GM18505 (cell line): ENCODE results near the gene SLC5A10.

Experiments
- ATAC-seq: cut with Tn5 transposase; IDR thresholded peaks from one replicate; pipeline ENCODE4 v1.9.1; 2021; ENCODE audit not compliant: unreplicated experiment
- POLR2A ChIP-seq: IDR thresholded peaks from 4 replicates; pipeline ENCODE4 v1.6.1; 2011; ENCODE audit warnings: borderline replicate concordance; ENCODE audit not compliant: insufficient read depth, insufficient read length; ENCODE audit errors: extremely low read depth

SLC5A10 gene

DNA sequence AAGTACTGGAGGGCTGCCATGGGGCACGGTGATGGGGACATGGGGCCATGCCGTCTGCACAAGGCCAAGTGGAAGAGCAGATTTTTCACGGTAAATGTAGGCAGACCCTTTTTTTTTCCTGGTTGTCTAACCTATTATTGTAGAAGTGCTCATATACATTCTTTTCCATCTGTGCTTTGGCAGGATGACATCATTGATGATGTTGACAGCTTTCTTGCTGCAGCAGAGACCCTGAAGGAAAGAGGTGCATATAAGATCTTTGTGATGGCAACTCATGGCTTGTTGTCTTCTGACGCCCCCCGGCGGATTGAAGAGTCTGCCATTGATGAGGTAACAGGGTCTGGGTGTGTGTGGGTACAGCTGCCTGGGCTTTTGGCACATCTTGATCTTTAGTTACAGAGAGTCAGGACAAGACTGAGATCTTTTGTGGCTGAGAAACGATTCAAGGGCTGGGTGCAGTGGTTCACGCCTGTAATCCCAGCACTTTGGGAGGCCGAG lies 23.3 kb upstream of the SLC5A10 start:
- TF ChIP-seq POLR2A, result no peak
- ATAC-seq, result no peak

- ATAC-seq, result no peak
- no peak for TF ChIP-seq POLR2A
These were observed 19.5 kb upstream of the SLC5A10 start for GRCh38 chr17:18932360-18933055.

- TF ChIP-seq POLR2A, result no peak
- no peak for ATAC-seq
These were observed 18.6 kb upstream of the SLC5A10 start for GRCh38 chr17:18933102-18934058.

DNA sequence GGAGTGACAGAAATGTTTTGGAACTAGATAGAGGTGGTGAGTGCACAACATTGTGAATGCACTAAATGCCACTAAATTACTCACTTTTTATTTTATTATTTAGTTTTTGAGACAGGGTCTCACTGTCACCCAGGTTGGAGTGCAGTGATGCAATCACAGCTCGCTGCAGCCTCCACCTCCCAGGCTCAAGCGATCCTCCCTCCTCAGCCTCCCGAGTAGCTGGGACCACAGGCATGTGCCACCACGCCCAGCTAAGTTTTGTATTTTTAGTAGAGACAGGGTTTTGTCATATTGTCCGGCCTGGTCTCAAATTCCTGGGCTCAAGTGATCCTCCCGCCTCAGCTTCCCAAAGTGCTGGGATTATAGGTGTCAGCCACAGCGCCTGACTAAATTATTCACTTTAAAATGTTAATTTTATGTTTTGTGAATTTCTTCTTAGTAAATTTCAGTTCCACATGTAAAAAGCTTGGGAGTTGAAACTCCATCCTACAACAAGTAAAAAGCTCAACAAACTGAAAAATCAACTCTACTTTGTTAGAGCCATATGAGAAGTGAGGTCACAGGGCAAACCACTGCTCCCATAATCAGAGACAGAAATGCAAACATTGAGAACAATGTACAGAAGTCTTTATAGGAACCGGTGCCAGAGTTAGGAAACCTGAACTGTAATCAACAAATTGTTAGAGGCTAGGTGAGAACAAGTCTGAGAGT lies 13.8 kb upstream of the SLC5A10 start:
- no peak for ATAC-seq
- TF ChIP-seq POLR2A, result no peak

- no peak for ATAC-seq
- no peak for TF ChIP-seq POLR2A
These were observed 13.3 kb upstream of the SLC5A10 start for GRCh38 chr17:18938692-18939023.

DNA sequence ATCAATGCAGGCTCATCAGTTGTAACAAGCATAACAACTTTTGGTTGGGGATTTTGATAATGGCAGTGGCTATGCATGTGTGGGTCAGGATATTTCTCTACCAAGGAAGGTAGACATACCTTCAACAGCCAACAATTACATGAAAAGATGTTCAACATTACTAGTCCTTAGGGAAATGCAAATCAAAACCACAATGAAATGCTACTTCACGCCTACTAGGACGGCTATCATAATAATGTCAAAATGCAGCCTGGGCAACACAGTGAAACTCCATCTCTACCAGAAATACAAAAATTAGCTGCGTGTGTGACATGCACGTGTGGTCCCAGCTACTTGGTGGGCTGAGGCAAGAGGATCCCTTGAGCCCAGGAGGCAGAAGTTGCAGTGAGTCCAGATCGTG lies 7.3 kb upstream of the SLC5A10 start:
- no peak for TF ChIP-seq POLR2A
- no peak for ATAC-seq

DNA sequence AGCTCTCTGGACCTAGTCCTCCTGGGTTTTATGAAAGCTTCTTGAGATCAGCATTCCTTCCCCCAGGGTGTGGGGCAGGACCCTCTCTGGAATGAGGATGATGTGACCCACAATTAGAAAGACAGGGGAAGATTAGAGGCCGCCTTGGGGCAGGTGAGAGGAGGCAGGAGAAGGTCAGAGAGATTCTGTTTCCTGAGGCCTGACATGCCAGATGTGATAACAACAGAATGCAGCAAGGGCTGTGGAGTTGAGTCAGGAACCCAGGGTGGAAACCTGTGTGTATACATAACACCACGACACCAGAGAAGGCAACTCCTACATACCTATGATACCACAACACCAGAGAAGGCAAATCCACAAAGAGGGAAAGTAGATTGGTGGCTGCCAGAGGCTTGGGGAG lies 5.4 kb upstream of the SLC5A10 start:
- no peak for ATAC-seq
- TF ChIP-seq POLR2A, result no peak

DNA sequence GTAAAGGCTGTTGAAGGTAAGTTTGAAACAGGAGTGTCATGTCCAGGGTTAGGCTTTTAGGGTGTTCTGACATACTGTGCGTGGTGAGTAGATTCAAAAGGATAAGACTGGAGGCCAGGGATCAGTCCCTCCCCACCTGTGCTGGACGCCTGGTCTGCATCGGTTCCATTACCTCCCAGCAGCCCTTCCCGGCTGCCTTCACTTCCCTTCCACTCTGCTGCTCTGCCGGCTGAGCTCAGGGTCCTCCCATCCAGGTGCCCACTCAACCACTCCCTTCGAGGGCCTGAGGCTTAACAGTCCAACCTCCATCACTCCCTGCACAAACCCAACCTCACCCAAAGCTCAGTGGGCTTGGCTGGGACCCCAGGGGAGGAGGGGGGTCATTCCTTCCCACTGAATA lies 4.1 kb upstream of the SLC5A10 start:
- TF ChIP-seq POLR2A, result no peak
- no peak for ATAC-seq

GRCh38 chr17:18948476-18949006 lies 3.4 kb upstream of the SLC5A10 start:
- no peak for ATAC-seq
- no peak for TF ChIP-seq POLR2A

DNA sequence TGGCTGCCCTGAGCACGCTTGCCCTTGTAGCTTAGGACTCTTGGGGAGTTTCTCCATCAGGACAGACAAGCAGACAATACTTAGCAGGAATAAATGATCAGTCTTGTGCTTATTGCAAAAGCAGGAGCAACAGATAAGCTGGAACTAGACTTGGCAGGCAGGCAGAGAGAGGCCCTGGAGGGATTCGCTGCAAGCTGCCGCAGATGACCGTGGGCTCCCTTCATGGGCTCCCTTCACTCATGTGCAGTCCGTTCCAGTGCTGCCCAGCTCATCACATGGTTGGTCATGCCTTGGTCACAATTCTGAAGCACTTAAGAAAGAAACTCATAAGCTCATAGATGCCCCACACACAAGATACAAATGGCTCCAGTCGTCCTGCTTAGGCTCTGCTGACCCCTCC lies 2.4 kb upstream of the SLC5A10 start:
- ATAC-seq, result no peak
- TF ChIP-seq POLR2A, result no peak

- TF ChIP-seq POLR2A, result no peak
- no peak for ATAC-seq
These were observed 1.6 kb upstream of the SLC5A10 start for GRCh38 chr17:18950346-18950745.

DNA sequence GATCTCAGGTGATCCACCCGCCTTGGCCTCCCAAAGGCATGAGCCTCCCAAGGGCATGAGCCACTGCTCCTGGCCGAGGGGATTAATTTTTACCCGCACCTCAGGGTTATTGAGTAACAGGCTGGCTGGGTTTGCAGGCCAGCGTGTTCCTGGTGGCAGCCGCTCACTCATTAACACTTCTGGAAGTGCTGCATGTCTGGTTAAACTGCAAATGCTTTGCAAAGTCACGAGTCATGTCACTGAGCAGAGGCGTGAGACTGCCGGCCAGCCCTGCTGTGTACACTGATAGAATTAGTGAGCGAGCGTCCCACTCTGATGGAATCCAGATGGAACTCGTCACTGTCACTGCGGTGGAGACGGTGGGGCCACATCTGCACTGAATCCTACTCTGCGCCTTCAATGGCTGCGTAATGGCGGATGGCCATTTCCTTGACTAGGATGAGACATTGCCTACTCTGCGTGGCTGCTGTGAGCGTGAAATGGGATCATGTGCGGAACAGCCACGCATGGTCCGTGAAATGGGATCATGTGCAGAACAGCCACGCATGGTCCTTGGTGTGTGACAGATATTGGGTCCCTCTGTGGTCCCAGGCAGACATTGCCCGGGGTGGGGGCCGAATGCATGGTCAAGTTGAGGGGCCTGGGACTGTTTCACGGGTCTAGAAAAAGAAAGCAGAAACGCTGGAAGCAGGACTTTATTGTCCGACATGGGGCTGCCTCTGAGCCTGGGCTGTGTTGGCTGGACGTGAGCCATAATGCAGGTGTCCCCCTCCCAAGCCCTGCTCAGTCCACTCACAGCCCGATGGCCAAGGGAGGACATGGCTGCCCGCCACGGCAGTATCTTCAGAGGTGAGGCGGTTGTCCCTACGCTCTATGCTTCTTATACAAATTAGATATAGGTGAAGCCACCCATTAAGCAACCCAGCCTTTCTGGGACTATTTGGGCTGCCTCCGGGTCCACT lies 740 bp upstream of the SLC5A10 start:
- no peak for TF ChIP-seq POLR2A
- ATAC-seq, result no peak
